CD4-positive, alpha-beta T cell (primary cell): ENCODE results near the gene PBX4. TPM values are rescaled to one million over a fixed set of nuclear protein-coding genes. Genes with fewer than 3 reads are reported as not detected.

ENCODE experiments used
- ATAC-seq: fragments of 200-7000 bp; cut with Tn5 transposase; one replicate; pipeline ENCODE4 v1.10.0; 2022; ENCODE audit warnings: mild to moderate bottlenecking; ENCODE audit not compliant: poor library complexity
- CTCF ChIA-PET: fragments of 350-600 bp; sonication (Branson Sonifier 250); formaldehyde crosslinking; loops from one replicate; lab custom pipeline; 2021; ENCODE audit warnings: antibody characterized with exemption, inconsistent platforms; lab: Charles Lee
- POLR2A ChIA-PET: fragments of 350-600 bp; sonication (Branson Sonifier 250); formaldehyde crosslinking; loops from one replicate; lab custom pipeline; 2021; ENCODE audit warnings: antibody characterized with exemption, inconsistent platforms; lab: Charles Lee
- DNase-seq, 14 experiments: peaks; one replicate each; pipeline ENCODE4 v3.0.0-alpha.2; 2013 to 2020; ENCODE audit warnings: mixed read lengths in 2 of 14
- H3K27ac ChIP-seq, 2 donors: one replicate each; pipeline versions ENCODE4 v1.5.1 to v1.7.0; 2013; ENCODE audit warnings: low read length in 2 of 2, low read depth in 1 of 2, mild to moderate bottlenecking in 1 of 2
- H3K27me3 ChIP-seq, 2 experiments: 1 replicate in 1 of 2; 2 replicates in 1 of 2; pipeline versions ENCODE4 v1.6.1 to v1.7.0; 2013; ENCODE audit warnings: low read length in 2 of 2, control low read depth in 1 of 2, mild to moderate bottlenecking in 1 of 2, moderate library complexity in 1 of 2; ENCODE audit not compliant: insufficient read depth in 2 of 2, control insufficient read depth in 1 of 2
- H3K36me3 ChIP-seq: one replicate; pipeline ENCODE4 v1.6.1; 2013; ENCODE audit warnings: low read length, control low read depth; ENCODE audit not compliant: insufficient read depth
- H3K4me1 ChIP-seq: one replicate; pipeline ENCODE4 v1.6.1; 2013; ENCODE audit warnings: low read length, control low read depth; ENCODE audit not compliant: insufficient read depth
- H3K4me3 ChIP-seq: one replicate; pipeline ENCODE4 v1.5.1; 2013; ENCODE audit warnings: mild to moderate bottlenecking, low read length, moderate library complexity
- H3K9me3 ChIP-seq, 2 experiments: 1 replicate in 1 of 2; 2 replicates in 1 of 2; pipeline versions ENCODE4 v1.6.1 to v1.7.0; 2013; ENCODE audit warnings: low read length in 2 of 2, mild to moderate bottlenecking in 2 of 2, control low read depth in 1 of 2, moderate library complexity in 1 of 2; ENCODE audit not compliant: control insufficient read depth in 1 of 2, insufficient read depth in 1 of 2
- H3K27ac Mint-ChIP-seq: one replicate; pipeline ENCODE4 v1.8.0; 2020; ENCODE audit warnings: mixed read lengths
- H3K27me3 Mint-ChIP-seq: one replicate; pipeline ENCODE4 v1.8.0; 2021; ENCODE audit warnings: mixed read lengths
- H3K36me3 Mint-ChIP-seq: one replicate; pipeline ENCODE4 v1.8.0; 2021; ENCODE audit warnings: low read depth, mixed read lengths
- H3K4me1 Mint-ChIP-seq: one replicate; pipeline ENCODE4 v1.8.0; 2021; ENCODE audit warnings: low read depth, mixed read lengths
- H3K4me3 Mint-ChIP-seq: one replicate; pipeline ENCODE4 v1.8.0; 2020; ENCODE audit warnings: mild to moderate bottlenecking, mixed read lengths
- H3K9me3 Mint-ChIP-seq: one replicate; pipeline ENCODE4 v1.8.0; 2020; ENCODE audit warnings: mixed read lengths
- CTCF ChIP-seq: fragments of 200-600 bp; IDR thresholded peaks from one replicate; pipeline ENCODE4 v1.8.0; 2022; ENCODE audit warnings: antibody characterized with exemption, mild to moderate bottlenecking
- intact Hi-C, 2 experiments: fragments of 100-400 bp; cut with DNase I in 1 of 2; cut with micrococcal nuclease in 1 of 2; formaldehyde crosslinking; loops; one replicate each; pipeline versions ENCODE4 v1.15.1 to v1.9.0; 2023 to 2025; cut with DNase I, micrococcal nuclease
- total RNA-seq, 174 experiments: library from RNA in 2 of 174; stranded (reverse) in 2 of 174; gene quantifications; one replicate each; pipeline ENCODE4 v1.2.3 and lab custom pipeline; 2021 to 2026

PBX4 gene
- total RNA-seq, 2 experiments from 2014 or later: 50.1 to 51.8 TPM

DNA sequence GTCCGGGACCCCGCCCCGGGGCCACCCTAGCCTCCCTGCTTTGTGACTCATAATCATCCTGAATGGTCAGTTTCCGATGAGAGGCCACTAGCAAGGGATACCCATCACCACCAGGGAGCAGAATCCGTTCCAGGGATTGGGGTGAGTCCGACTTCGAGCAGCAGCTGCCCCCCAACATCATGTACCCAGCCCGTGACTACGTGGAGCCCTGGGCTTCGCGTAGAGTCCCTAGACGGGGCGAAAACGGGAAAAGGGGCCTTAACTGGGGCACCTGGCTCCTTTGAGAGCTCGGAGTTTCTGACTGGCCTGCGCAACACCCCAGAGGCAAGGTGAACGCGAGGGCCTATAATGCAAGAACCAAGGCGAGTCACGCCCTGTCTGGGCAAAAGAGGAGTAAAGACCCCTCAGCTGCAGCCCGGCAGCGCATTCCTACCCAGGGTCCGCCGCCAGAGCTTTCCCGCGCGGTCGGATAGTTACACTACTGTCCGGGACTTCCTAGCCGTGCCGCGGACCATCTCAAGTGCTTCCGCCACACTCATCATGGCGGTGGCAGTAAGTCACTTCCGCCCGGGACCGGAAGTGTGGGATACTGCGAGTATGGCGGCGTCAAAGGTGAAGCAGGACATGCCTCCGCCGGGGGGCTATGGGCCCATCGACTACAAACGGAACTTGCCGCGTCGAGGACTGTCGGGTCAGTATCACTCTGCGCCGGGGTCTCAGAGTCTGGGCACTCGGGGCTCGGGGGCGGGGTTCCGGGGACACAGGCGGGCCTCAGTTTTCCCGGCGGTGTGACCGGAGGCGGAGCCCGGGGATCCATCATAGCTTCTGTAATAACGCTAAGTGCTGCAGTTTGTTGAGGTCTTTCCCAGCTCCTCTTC is 102.6 kb downstream of the PBX4 start, which contains the start of gene NDUFA13:
TSS of gene NDUFA13 (plus strand) at position 584 of the 878 bp plus-strand sequence. CDS start at position 598, 14 bp downstream.
- Mint-ChIP-seq H3K4me3 (peak within 1 kb of the TSS; percentile 94), H3K9me3 (no peaks in the 10 kb centered on the region), H3K27me3 (no peaks in the 10 kb centered on the region), H3K27ac (peak within 1 kb of the TSS; percentile 86), H3K36me3 (peaks cover 27% of the 10 kb centered on the region), H3K4me1 (peaks cover 32% of the 10 kb centered on the region)
- ChIA-PET POLR2A (interaction anchor here (0.7 to 2.6 kb wide), 20 partner anchors 9 to 562 kb away, joined by 3 to 14 read pairs (median 4); partner anchors contain the start of genes ATP13A1, GATAD2A, GMIP and ZNF101), CTCF (interaction anchor here (1.1 to 1.5 kb wide), 3 partner anchors 16 to 128 kb away, joined by 4 to 5 read pairs (median 5); partner anchors contain the start of gene GMIP)
- Histone ChIP-seq H3K9me3 (peaks cover 0 to 11% of the 10 kb centered on the region in 2 experiments), H3K4me3 (peak within 1 kb of the TSS; percentile 77), H3K4me1 (peaks cover 46% of the 10 kb centered on the region), H3K27me3 (no peaks in the 10 kb centered on the region), H3K27ac (peak within 1 kb of the TSS; percentile 76 to 87), H3K36me3 (peaks cover 20% of the 10 kb centered on the region)
- intact Hi-C loops: loop anchor here (1.0 to 5.0 kb wide), 3 partner anchors 127 to 1991 kb away; partner anchors contain the start of genes GMIP (in 1 of the 2) and ZNF429 (in 1 of the 2)
- DNase-seq (peak; percentile 84 to 97 (median 92)), ATAC-seq (peak; percentile 87)
- TF ChIP-seq CTCF: no peak

DNA sequence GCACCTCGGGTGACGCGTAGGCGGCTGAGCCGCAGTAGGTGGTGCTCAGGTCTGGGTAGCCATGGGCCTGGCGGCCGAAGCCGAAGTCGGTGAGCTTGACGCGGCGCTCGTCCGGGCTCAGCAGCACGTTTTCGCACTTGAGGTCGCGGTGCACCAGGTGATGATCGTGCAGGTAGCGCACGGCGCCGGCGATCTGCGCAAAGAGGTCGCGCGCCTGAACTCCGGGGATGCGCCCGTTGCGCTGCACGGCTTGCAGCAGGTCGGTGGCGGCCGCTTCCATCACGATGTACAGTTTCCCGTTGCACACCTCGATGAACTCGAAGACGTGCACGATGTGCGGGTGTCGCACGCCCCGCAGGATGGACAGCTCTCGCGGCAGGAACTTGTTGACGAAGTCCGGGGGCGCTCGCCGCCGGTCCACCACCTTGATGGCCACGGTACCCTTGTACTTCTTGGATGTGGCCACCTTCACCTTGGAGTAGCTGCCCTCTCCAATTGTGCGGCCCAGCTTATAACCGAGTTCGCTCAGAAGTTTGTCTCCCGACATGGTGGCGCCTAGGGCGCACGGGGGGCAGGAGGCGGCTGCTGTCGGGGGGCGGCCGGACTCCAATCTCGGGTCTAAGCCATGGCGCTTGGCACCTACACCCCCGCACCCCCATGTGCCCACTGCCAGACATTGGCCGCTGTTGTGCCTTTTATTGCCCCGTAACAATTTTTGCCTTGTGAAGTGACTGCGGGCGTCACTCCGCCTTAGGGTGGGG is 103.4 kb downstream of the PBX4 start, which contains the start of gene TSSK6:
TSS of gene TSSK6 (minus strand) at position 668 of the 761 bp plus-strand sequence. CDS start at position 547, 121 bp downstream.
- ATAC-seq: no peak
- Histone ChIP-seq H3K36me3 (peaks cover 13% of the 10 kb centered on the region), H3K9me3 (peaks cover 0 to 11% of the 10 kb centered on the region in 2 experiments), H3K27ac (peak within 1 kb of the TSS; percentile 76 to 87), H3K27me3 (no peaks in the 10 kb centered on the region), H3K4me3 (peak within 1 kb of the TSS; percentile 77), H3K4me1 (peaks cover 44% of the 10 kb centered on the region)
- Mint-ChIP-seq H3K27me3 (no peaks in the 10 kb centered on the region), H3K9me3 (no peaks in the 10 kb centered on the region), H3K27ac (peak within 1 kb of the TSS; percentile 86), H3K4me3 (peak within 1 kb of the TSS; percentile 94), H3K36me3 (peaks cover 19% of the 10 kb centered on the region), H3K4me1 (peaks cover 27% of the 10 kb centered on the region)
- ChIA-PET POLR2A (interaction anchor here (0.7 to 2.6 kb wide), 19 partner anchors 8 to 563 kb away, joined by 3 to 14 read pairs (median 4); partner anchors contain the start of genes ATP13A1, GATAD2A, GMIP and ZNF101), CTCF (interaction anchor here (1.5 kb wide), 2 partner anchors 17 to 129 kb away, joined by 5 read pairs; partner anchors contain the start of gene GMIP)
- intact Hi-C loops: loop anchor here in 1 of 2 experiments (5.0 kb wide), 2 partner anchors 262 to 1992 kb away; partner anchors contain the start of gene ZNF429
- no peak for DNase-seq
- TF ChIP-seq CTCF: no peak

DNA sequence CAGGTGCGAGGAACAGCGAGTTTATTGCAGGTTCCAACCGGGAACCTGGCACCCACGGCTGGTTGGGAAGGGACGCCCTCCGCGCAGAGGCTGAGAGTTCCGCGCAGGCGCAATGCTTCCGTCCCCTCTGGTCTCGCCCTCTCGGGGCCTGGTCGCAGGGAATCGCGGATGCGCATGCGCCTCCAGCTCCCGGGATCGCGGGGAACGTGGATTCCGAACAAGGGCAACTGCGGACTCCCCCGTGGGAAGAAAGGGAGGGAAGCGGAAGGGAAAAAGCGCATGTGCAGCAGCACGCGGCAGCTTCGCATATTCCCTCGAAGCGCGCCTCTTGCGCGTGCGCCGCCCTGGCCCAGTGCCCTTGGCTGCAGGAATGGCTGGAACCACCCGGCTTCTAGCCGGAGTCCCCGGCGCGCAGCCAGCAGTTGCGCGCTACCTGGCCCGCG is 104.3 kb downstream of the PBX4 start:
- DNase-seq (peak in 1 of 14 experiments; percentile 34), ATAC-seq (no peak)
- Histone ChIP-seq H3K4me3 (no peak overlapping the region), H3K27me3 (no peaks in the 10 kb centered on the region), H3K9me3 (peaks cover 0 to 11% of the 10 kb centered on the region in 2 experiments), H3K36me3 (peaks cover 6% of the 10 kb centered on the region), H3K4me1 (peaks cover 41% of the 10 kb centered on the region), H3K27ac (no peak overlapping the region)
- Mint-ChIP-seq H3K27ac (no peak overlapping the region), H3K4me3 (peak overlapping the region; percentile 66), H3K9me3 (no peaks in the 10 kb centered on the region), H3K36me3 (peaks cover 10% of the 10 kb centered on the region), H3K4me1 (peaks cover 25% of the 10 kb centered on the region), H3K27me3 (no peaks in the 10 kb centered on the region)
- no peak for TF ChIP-seq CTCF
- ChIA-PET POLR2A (interaction anchor here (1.0 to 2.6 kb wide), 2 partner anchors 109 to 387 kb away, joined by 3 to 14 read pairs; partner anchors contain the start of genes GATAD2A and ZNF93), CTCF (no interaction called here)
- intact Hi-C loops: no loop called here
